Measurements from ENCODE around the gene DICER1.

The DICER1 gene

DNA sequence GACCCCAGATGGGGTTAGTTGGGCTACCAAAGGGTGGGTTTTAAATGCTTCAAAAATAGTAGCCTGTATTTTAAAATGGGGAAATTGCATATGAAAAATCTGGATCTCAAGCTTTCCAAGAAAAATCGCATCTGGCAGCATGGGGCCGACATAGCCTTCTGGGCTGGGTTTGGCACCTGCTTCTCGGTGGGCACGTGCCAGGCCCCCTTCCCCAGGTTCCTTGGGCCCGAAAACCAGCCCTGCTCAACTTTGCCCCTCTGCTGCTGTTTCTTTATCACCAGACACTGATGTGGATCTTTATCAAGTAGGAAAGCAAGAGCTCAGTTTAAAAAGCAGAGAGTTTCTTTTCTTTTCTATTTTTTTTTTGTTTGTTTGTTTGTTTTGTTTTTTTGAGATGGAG lies 95.1 kb downstream of the DICER1 start:
- H3K27ac ChIP-seq: no peak overlapping the region
- TF ChIP-seq, protein P1, sequence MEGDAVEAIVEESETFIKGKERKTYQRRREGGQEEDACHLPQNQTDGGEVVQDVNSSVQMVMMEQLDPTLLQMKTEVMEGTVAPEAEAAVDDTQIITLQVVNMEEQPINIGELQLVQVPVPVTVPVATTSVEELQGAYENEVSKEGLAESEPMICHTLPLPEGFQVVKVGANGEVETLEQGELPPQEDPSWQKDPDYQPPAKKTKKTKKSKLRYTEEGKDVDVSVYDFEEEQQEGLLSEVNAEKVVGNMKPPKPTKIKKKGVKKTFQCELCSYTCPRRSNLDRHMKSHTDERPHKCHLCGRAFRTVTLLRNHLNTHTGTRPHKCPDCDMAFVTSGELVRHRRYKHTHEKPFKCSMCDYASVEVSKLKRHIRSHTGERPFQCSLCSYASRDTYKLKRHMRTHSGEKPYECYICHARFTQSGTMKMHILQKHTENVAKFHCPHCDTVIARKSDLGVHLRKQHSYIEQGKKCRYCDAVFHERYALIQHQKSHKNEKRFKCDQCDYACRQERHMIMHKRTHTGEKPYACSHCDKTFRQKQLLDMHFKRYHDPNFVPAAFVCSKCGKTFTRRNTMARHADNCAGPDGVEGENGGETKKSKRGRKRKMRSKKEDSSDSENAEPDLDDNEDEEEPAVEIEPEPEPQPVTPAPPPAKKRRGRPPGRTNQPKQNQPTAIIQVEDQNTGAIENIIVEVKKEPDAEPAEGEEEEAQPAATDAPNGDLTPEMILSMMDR (IDR thresholded peaks at IDR 0.05): no peak
- TF ChIP-seq ZFX (IDR thresholded peaks at IDR 0.05; ENCODE audit: borderline replicate concordance): no peak

DNA sequence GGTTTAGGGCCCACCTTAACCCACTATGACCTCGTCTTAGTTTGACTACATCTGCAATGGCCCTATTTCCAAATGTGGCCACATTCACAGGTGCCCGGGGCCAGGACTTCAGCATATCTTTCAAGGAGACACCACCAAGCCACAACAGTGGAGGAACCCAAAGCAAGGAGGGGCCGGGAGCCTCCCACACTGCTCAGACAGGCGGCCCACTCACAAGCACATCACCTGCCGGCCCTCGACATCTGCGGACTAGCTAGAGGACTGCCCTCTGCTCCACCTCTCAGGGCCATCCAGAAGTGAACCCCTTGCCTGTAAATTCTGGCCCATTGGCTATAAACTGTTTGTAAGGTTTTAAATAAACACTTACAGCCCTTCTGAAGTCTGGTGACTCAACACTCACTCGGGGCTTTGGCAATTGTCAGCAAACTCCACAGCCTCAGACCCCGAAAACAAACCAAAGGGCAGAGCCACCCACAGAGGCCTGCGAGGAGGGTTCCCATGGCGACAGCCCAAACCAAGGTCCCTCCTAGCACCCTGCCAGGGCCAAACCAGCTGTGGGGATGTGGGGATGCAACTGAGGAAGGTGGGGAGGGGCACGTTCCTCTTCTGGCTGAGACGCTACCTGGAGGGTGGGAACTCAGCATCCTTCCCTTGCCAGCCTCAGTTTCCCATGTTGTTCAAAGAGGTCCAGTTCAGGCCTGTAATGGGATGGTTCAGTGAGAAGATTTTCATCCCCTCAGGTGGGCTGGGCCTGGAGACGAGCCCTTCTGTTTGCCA lies 95.8 kb downstream of the DICER1 start:
- H3K27ac ChIP-seq: no peak overlapping the region
- TF ChIP-seq, protein P1 (IDR thresholded peaks at IDR 0.05): no peak

DNA sequence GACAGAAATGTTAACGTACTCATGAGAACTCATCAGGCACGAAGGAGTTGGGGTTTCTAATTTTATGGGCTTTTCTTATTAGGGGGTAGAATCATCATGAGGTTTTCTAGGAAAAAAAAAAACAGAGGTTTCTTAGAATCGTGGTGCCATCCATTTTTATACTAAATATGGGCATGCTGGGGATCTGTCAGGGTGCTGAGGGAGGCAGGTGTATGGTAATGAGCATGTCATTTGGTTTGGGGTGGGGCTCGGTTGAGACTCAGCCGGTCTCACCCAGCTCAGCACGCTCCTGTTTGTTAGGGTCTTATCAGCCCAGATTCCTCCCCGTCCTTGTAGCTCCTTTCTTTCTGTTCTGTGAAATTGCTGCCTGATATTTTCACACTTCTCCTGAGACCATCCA lies 98.2 kb downstream of the DICER1 start:
- no peak for TF ChIP-seq ZFX (IDR thresholded peaks at IDR 0.05; ENCODE audit: borderline replicate concordance)
- TF ChIP-seq, protein P1 (IDR thresholded peaks at IDR 0.05): no peak
- H3K27ac ChIP-seq: no peak overlapping the region

- TF ChIP-seq, protein P1 (IDR thresholded peaks at IDR 0.05): no peak
- no peak for TF ChIP-seq ZFX (IDR thresholded peaks at IDR 0.05; ENCODE audit: borderline replicate concordance)
- H3K27ac ChIP-seq: no peak overlapping the region
Observed at GRCh38 chr14:95058491-95058890, 98.8 kb downstream of the DICER1 start.

DNA sequence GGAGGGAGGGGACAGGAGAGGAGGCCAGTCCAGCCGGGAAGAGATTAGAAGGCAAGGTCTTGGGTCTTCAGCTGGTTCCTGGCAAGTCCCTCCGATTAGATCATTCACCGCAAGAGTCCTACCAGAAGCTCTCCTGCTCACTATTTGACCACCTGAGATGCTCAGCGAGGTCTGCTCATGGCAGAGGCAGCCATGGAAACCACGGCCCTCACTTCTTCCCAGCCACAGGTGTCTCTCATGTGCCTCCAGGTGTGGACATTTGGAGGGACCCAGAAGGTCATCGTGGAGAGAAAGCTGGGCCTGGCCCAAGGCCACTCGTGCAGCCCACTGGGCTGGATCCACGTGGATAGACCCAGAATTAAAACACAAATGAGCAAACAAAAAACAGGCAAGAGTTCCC lies 99.5 kb downstream of the DICER1 start:
- TF ChIP-seq, protein P1 (IDR thresholded peaks at IDR 0.05): no peak
- TF ChIP-seq ZFX (IDR thresholded peaks at IDR 0.05; ENCODE audit: borderline replicate concordance): no peak
- no peak overlapping the region for H3K27ac ChIP-seq

- TF ChIP-seq, protein P1 (IDR thresholded peaks at IDR 0.05): no peak
- TF ChIP-seq ZFX (IDR thresholded peaks at IDR 0.05; ENCODE audit: borderline replicate concordance): no peak
- no peak overlapping the region for H3K27ac ChIP-seq
Observed at GRCh38 chr14:95057147-95057546, 100.2 kb downstream of the DICER1 start.

- H3K27ac ChIP-seq: no peak overlapping the region
Observed at GRCh38 chr14:95056476-95056875, 100.9 kb downstream of the DICER1 start.

More at GRCh38 chr14:95056476-95056875, 100.9 kb downstream of the DICER1 start:
- TF ChIP-seq, protein P1 (IDR thresholded peaks at IDR 0.05): no peak
- TF ChIP-seq ZFX (IDR thresholded peaks at IDR 0.05; ENCODE audit: borderline replicate concordance): no peak
